GM18508 (cell line): ENCODE data around the gene KL.

Experiments used
- ATAC-seq: cut with Tn5 transposase; IDR thresholded peaks from one replicate; pipeline ENCODE4 v1.9.1; 2021; ENCODE audit warnings: moderate number of reproducible peaks; ENCODE audit not compliant: insufficient read depth, unreplicated experiment

Gene KL

DNA sequence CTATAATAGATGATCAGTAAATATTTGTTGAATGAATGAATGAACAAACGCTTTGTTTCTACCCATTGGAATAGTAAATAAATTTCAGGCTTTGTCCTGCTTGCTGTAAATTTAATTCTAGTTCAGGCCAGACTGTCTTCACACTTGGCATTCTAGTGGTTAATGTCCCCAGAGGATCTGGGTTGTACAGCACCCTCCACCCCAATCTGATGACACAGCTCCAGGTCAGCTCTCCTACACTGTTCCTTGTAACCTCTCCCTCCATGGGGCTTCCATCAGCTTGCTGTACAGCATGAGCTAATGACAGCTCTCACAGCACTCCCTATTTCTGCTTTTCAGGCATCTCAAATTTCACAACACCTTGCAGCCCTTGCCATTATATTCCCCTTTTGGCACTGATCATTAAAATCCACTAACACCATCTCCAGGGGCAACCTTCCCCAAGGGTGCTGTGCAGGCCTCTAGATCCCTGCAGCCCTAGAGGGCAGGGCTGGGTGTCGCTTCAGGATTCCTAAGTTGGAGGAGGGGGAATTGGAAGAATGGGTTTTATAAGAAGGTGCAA is 12.7 kb upstream of the KL start:
- no peak for ATAC-seq

DNA sequence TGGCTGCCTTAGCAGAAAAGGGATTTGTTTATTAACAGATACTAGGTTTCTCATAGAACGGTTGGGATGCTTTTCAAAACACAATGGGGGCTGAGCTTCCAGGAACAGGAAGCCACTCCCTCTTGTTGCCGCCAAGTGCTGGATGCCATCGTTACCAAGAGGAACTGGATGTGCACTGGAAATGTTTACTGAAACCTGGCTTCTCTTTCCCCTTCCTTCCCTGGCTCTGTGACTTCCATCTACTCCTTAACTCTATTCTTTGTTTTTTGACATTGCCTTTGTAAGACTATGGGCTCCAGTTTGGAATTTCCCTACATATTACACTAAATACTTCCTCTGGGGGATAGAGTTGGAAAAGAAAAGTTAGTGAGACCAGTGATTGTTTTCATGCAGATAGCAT is 11.7 kb upstream of the KL start:
- no peak for ATAC-seq

DNA sequence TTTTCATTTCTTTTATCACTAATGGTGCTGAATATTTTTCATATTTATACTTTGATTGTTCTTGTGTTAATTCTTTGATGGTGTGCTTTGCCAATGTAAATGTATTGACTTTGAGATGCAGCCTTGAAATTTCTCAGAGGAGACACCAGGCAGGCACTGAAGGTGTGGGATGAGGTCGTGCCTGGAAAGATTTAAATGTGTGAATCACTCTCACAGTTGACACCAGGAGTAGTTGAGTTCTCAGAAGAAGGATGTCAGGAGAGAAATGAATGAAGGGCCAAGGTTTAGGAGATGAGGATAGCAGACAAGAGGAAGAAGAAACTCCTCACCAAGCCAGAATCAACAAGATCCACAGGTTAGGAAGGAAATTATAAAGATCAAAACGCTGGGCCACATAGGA is 10.1 kb upstream of the KL start:
- no peak for ATAC-seq

DNA sequence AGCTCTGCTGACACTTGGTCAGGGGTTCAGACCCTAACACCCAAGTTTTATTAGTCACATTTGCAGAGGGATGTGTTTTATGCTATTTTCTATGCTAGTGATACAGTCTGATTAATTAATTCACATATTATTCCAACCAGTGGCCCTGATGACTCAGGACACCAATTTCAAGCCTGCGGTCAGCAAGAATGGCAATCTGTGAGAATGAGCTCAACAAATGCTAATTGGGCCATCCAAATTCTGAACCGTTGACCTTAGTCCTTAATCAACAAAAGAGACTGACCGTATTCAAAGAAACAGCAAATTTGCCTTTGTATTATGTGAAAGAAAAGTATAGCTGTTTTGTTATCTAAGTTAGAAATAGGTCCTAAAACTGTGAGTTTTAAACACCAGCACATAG is 9.6 kb upstream of the KL start:
- ATAC-seq, result no peak

DNA sequence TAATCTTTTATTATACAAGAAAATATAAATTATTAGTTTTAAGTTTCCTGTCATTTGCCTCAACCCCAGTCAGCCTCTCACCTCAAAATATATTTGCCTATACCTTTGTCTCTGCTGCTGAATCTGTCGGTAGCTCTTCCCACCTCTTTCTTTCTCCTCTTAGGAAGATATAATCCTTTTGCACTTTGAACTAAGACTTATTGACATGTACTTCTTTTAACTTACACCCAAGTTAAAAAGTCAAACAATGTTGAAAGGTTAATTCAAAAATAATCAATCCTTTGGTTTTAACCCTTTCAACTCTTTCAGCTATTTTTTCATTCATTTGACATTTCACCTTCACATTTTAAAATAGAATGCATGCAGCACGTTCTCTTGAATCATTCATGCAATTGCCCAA is 9.0 kb upstream of the KL start:
- ATAC-seq, result no peak

DNA sequence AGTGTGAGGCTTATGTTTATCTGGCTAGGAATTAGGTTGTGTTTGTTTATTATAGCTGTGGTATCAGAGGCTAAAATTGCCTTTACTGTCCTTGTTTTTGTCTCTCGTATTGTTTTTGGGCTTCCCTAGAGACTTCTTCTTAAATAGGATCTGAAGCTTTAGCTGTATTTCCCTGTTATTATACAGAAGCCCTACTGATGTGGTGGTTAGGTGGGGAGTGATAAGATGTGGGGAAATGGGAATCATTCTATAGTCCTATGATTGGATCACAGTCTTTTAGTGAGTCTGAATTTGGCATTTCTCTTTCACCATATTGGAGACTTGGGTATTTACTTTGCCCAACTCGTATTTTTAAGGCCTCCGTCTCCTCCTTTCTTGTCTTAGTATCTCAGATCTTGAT is 8.3 kb upstream of the KL start:
- ATAC-seq, result no peak

DNA sequence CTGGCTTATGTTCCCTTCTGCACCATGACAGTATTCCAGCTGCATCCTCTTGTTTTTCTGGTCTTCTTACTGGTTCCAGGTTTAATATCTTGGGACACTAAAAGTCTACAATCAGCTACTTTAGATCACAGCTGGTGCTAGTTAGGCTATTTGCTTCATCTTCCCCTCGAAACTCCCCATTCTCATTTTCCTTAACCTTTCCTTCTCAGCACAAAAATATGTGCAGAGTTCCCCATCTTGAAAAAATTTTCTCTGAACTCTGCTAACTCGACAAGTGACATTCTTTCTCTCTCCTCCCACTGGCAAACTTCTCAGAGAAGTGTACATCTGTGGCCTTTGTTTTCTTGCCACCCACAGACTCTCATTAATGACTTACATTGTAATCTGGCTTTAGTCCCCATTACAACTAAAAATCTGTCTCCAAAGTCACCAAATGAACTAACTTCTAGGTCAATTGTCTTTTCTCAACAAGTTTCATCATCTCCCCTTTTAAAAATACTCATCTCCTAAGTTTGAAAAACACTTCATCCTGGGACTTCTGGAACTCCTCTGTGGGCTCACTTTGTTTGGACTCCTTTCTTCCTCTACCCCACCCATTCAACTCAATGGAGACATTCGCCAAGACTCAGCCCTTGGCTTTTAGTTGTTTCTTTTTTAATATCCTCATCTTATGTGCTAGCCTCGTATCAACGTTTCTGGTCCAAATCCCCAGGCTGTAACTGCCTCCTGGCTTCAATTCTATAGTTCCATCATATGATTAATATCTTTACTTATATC is 7.1 kb upstream of the KL start:
- no peak for ATAC-seq

DNA sequence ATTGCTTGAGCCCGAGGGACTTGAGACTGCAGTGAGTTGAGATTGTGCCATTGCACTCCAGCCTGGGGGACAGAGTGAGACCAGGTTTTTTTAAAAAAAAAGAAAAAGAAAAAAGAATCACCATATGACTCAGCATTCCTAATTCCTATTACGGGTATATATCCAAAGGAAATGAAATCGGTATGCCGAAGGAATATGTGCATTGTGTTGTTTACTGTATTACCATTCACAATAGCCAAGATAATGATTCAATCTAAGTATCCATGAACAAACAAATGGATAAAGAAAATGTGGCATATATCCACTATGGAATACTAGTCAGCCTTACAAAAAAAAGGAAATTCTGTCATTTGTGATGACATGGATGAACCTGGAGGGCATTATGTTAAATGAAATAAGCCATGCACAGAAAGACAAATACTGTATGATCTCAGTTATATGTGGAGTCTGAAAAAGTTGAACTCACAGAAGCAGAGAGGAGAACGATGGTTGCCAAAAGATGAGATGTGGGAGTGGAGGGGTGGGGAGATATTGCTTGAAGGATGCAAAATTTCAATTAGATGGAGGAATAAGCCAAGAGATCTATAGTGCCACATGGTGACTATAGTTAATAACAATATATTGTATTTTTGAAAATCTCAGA is 4.3 kb upstream of the KL start:
- ATAC-seq, result no peak

DNA sequence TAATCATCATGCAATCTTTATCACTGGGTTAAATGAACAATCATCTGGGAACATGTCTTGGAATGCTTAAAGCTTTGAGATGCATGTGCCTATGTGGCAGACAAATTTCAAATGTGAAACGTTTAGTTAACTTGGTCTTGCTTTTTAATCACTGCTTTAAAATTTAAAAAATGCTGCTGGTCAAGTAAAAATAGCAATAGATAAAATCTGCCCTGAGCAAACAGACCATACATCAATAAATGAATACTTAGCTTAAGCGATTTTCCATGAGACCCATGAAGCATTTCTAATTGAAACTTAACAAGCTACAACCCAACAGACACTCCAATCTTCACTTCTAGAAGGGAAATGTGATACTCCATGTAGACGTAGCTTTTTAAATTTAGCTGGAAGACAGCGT is 1.9 kb upstream of the KL start:
- no peak for ATAC-seq

DNA sequence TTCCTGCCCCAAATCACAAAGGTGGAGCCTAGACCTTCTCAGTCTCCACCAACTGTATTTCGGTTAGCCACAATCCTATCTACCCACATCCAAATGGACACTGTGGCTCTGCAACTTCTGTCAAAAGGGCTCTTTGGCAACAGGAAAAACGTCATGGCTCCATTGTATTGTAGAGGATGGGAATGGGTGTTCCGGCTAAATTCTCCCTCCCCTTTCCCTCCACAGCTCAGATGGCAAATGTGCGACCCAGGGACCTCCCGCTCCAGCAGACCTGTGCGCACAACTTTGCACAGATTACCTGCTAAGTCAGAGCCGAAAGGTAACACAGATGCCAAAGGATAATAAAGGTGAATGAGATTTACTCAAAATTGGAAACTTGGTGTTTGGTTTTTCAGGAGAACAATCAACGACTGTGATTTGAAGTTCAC is 968 bp upstream of the KL start:
- ATAC-seq, result no peak

DNA sequence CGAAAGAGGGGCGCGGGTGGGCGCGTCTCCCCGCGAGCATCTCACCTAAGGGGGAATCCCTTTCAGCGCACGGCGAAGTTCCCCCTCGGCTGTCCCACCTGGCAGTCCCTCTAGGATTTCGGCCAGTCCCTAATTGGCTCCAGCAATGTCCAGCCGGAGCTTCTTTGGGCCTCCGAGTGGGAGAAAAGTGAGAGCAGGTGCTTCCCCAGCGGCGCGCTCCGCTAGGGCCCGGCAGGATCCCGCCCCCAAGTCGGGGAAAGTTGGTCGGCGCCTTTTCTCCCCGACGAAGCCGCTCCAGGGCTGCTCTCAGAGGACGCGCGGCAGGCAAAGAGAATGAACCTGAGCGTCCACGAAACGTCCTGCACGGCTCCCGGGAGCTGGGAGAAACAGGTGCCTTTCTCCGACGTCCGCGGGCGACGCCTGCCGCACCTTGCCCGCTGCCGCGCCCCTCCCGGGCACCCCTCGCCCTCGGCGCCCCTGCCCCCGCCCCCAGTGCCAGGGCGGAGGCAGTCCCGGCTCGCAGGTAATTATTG is 366 bp upstream of the KL start:
- ATAC-seq, result no peak

DNA sequence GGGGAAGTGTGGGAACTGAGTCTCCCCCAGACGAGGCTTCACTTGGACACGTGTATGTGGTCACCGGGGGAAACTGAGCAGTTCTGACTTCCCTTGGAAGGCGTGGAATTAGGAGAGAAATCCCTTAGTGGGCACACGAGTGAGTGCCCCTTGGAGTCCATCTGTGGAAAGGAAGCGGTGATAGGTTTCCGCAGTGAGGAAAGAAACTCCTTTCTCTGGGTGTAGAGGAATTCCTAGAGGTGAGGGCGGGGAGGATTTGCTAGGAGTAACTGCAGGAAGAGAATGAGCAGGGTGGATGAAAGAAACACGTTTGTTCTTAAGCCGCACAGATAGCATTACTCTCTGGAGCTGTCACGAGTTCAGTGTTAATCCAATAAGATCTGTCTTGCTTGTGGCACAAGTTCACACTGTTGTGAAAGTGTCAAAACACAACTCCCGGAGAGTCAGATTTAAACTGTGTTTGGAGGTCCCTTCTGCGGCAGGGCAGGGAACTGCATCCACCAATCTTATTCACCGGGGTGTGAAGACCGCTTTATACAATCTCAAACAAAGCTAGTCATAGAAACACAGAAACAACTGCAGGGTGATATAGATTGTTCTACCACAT is 1.2 kb downstream of the KL start:
- ATAC-seq, result peak; percentile 75

DNA sequence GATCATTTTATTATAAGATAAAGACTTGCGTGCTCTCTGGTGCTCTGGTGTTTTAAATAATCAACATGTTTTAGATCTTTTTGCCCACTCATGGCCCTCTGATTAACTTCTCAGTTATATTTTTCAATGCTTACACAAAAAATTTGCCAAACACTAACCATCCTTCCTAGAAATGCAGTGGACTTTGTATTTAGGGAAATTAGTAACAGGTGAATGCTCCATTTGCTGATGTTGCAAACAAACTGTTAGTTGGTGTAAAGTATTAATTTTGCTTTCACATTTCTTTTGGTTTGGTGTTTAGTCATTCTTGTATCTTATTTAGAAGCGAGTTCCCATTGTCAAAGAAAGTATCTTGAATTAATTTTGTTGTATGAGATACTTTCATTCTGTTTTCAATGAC is 2.7 kb downstream of the KL start:
- no peak for ATAC-seq

DNA sequence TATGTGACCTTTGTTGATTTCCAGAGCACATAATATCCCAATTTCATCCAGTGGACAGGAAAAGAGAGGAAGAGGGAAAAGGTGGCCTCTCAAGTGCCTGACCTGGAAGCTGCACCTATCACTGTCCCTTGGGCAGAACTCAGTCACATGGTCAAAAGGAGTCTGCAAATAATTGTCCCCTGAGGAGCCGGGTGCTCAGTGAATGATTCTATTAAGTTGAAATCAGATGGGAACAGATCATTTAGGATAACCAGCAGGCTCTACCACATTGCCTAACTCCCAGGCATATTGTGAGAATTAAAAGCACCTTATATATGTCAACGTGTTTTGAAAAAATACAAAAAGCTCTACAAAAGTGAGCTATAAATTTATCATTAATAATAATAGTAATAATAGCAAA is 6.8 kb downstream of the KL start:
- no peak for ATAC-seq

DNA sequence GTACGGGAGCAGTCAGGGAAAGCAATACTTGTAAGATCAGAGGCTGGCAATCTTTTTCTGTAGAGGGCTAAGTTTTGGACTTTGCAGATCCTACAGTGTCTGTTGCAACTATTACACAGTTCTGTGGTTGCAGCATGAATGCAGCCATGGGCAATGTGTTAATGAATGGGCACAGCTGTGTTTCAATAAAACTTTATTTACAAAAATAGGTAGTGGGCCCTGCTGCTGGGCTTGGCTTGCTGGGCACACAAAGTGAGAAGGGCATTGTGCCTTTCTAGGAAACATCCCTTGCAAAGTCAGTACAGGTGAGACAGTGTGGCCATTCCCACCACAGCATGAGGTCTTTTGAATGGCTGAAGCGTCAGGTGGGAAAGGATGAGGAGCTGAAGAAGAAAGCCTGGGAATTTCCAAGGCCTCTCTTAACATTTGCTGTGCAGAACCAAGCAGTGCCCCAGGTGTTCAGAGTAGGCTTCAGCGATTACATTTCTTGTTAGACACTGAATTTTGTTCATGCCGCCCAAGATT is 9.1 kb downstream of the KL start:
- ATAC-seq, result no peak

DNA sequence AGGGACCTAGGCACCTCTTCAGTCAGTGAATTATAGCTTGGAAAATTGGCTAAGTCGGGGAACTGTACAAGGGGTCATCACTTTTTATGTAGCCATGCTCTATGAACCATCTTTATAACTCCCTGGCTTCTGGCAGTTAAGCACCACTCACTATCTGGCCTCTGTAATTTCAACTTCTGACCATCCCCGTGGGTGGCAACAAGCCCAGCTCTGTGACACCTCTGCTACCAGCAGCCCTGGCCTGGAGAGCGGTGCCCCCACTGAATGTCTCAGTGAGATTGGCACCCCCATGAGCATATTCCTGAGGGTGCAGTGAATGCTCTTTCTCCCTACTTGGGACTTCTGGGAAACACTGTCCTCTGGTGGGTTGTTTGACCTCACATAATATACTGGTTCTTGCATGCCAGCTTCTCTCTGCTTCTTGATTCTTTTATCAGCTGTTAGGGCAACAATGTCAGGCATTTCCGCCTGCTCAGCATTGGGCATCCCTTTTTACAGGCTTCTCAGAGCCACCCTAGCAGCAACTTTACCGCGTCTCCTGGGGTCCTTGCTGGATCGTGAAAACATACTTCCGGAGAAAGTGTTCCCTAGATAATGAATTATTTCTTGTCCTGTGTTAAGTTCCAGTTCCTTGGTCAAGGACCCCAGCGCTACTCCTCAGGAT is 10.4 kb downstream of the KL start:
- no peak for ATAC-seq

DNA sequence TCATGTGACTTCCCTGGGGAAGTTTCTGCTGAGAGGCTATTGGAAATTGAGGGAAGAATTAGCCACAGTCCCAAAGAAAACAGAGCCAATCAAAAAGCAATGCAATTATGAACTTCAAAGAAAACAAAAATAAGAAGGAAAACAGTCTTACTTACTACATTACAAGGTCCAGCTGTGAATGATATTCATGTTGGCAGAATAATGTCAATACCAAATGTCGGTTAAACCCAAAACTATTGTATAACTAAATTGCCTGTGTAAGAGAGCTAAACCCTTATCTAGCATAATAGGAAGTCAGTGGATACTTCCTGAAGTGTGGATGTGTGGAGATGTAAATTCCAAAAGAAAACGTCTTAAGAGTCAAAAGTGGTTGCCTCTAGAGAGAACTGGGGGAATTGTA is 12.4 kb downstream of the KL start:
- ATAC-seq, result no peak

DNA sequence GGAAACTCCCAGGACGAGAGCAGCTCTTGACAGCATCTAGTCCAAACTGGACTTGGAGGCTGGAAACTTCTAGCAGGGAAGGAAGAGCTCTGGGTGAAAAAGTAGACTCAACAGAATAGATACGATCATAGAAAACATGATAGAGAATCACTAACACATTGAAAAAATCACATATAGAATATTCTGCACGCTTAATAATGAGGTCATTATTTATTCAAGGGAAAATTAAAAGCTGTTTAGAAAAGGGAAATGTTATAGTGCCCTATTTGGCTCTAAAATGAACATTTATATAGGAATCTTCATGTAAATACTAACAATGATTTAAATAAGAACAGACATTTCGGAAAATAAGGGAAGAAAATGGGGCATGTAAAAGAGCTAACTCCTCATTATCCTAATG is 15.1 kb downstream of the KL start:
- no peak for ATAC-seq

DNA sequence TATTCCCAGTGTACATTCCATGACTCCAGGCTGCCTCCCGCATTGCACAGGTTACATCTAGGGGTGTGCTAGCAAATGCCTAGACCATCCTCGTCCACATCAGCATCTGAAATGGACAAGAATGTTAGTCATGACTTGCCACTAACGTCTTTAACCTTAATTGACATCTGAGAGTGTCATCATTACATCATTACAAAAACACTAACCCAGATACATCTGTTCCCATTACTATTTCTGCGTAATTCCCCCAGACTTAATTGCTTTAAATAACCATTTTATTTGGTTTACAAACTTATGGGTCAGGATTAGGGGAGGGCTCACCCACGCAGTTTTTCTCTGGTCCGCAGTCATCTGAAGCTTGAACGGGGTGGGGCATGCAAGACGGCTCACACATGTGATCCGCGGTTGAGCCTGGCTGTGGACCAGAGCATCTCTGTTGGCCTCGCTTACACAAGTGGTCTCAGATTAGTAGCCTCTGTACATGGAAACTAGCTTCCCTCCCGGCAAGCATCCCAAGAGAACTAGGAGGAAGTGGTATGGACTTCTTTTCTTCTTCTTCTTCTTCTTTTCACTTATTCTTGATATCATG is 15.9 kb downstream of the KL start:
- no peak for ATAC-seq
